GM06990 (cell line): ENCODE data around the gene OPTC.
"Not testable (repeated sequence)": the region's sequence is repeated elsewhere in the genome, so short reads cannot be mapped to it uniquely, and the experiment has no call there.

Experiments used
- DNase-seq: peaks from one replicate; pipeline ENCODE4 v3.0.0-alpha.2; 2011; ENCODE audit not compliant: insufficient read length; ENCODE audit errors: extremely low read depth
- H3K27me3 ChIP-seq: replicated peaks from 2 replicates; pipeline ENCODE4 v1.6.0; 2011; ENCODE audit warnings: low read length; ENCODE audit not compliant: control insufficient read depth, insufficient read depth
- H3K36me3 ChIP-seq: 2 replicates; pipeline ENCODE4 v1.5.1; 2011; ENCODE audit warnings: low read length; ENCODE audit not compliant: control insufficient read depth, insufficient read depth
- H3K4me3 ChIP-seq: replicated peaks from 2 replicates; pipeline ENCODE4 v1.5.1; 2011; ENCODE audit warnings: low read depth, mild to moderate bottlenecking, control low read depth, low read length
- TF ChIP-seq, protein P1 (sequence below): IDR thresholded peaks from 2 replicates; pipeline ENCODE4 v1.5.1; 2011; ENCODE audit warnings: low read length, control low read depth, mild to moderate bottlenecking, inconsistent platforms; ENCODE audit not compliant: insufficient read depth, poor library complexity, severe bottlenecking

The OPTC gene

GRCh38 chr1:203493901-203494300 lies at the start of gene OPTC:
Gene OPTC (plus strand): TSS chr1:203494153. CDS start chr1:203496006, 1,853 bp downstream.
- DNase-seq, result no peak
- Histone ChIP-seq H3K36me3 (no peaks in the 10 kb centered on the region), H3K27me3 (no peaks in the 10 kb centered on the region; the same call in 1 of the 2 replicates), H3K4me3 (no peak within 1 kb of the TSS)
- TF ChIP-seq, protein P1, sequence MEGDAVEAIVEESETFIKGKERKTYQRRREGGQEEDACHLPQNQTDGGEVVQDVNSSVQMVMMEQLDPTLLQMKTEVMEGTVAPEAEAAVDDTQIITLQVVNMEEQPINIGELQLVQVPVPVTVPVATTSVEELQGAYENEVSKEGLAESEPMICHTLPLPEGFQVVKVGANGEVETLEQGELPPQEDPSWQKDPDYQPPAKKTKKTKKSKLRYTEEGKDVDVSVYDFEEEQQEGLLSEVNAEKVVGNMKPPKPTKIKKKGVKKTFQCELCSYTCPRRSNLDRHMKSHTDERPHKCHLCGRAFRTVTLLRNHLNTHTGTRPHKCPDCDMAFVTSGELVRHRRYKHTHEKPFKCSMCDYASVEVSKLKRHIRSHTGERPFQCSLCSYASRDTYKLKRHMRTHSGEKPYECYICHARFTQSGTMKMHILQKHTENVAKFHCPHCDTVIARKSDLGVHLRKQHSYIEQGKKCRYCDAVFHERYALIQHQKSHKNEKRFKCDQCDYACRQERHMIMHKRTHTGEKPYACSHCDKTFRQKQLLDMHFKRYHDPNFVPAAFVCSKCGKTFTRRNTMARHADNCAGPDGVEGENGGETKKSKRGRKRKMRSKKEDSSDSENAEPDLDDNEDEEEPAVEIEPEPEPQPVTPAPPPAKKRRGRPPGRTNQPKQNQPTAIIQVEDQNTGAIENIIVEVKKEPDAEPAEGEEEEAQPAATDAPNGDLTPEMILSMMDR, result no peak

GRCh38 chr1:203444171-203444576 lies 49.8 kb upstream of the OPTC start:
- TF ChIP-seq, protein P1, result peak; percentile 24
- Histone ChIP-seq H3K4me3 (no peak overlapping the region), H3K36me3 (no peaks in the 10 kb centered on the region), H3K27me3 (no peaks in the 10 kb centered on the region)
- no peak for DNase-seq

DNA sequence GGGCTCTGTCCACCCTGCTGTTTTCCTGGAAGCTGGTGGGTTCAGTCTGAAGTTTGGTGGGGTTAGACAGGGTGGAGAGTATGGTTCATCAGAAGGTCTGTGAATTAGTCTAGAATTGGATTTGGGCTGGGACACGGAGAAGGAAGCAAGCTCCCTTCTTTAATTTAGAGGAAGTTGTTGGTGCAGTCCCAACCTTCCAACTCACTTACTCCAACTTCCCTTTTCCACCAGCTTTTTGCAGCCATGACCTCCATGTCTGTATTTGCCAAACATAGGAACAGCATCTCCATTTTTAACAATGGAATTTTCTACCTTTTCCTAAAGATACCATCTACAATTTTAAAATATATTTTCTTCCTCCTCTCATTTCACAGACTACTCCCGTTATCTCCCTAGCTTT lies 46.8 kb upstream of the OPTC start:
- Histone ChIP-seq H3K36me3 (no peaks in the 10 kb centered on the region), H3K27me3 (no peaks in the 10 kb centered on the region), H3K4me3 (no peak overlapping the region)
- TF ChIP-seq, protein P1, result no peak
- DNase-seq, result no peak

- DNase-seq, H3K4me3 ChIP-seq, H3K36me3 ChIP-seq, H3K27me3 ChIP-seq: not testable (repeated sequence)
These were observed 46.4 kb upstream of the OPTC start for GRCh38 chr1:203447598-203447997.

- Histone ChIP-seq H3K27me3 (no peaks in the 10 kb centered on the region), H3K4me3 (no peak overlapping the region), H3K36me3 (no peaks in the 10 kb centered on the region)
- DNase-seq, result no peak
- TF ChIP-seq, protein P1, result no peak
These were observed 45.4 kb upstream of the OPTC start for GRCh38 chr1:203448521-203449061.

GRCh38 chr1:203450001-203450400 lies 44.0 kb upstream of the OPTC start:
- TF ChIP-seq, protein P1, result no peak
- no peak overlapping the region for H3K4me3 ChIP-seq
- no peaks in the 10 kb centered on the region for H3K27me3 ChIP-seq
- DNase-seq, result no peak
- H3K36me3 ChIP-seq, result no peaks in the 10 kb centered on the region
